NCI-H82 (cell line): ENCODE data around the gene OGFRL1.
A peak's percentile ranks its signal among the peaks of the same experiment; 100 is the strongest.

Experiments
- DNase-seq: peaks from one replicate; lab custom pipeline; 2025; lab: John Stamatoyannopoulos, UW

The OGFRL1 gene

DNA sequence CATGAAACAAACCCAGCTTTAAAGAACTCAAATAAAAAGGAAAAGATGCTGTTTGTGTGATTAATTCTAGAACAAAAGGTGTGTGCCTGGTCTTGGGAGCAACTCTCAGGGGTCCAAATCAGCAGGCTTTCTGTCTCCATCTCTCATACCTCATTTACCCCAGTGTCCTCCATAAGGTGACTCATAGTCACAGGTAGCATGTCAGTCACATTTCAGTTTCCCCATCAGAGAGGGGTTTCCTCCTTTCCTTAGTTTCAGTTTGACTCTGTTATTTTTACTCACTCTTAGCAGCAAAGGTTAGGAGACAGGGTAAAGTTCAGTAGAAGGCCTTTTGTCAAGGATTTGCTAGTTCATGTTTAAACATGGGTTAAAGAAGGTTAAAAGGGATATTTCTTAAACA, 46.2 kb downstream of the OGFRL1 start:
- DNase-seq = no peak

DNA sequence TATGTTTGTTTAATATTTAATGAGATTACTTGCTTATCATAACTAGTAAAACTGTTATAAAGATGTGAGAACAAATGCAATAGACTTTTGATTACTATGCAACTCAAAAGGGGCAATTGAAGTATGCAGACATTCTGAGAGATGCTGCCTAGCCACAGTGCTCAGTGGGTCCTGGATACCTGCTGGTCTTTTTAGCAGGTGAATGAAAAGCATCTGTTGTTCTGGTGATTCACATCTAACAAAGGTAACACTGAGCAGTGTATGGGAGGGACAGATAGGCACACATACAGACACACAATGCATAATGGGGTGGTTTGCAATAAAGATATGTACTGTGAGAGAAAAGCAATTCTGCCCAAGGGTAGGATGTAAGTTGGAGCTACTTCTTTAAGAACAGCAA, 46.9 kb downstream of the OGFRL1 start:
- no peak for DNase-seq

DNA sequence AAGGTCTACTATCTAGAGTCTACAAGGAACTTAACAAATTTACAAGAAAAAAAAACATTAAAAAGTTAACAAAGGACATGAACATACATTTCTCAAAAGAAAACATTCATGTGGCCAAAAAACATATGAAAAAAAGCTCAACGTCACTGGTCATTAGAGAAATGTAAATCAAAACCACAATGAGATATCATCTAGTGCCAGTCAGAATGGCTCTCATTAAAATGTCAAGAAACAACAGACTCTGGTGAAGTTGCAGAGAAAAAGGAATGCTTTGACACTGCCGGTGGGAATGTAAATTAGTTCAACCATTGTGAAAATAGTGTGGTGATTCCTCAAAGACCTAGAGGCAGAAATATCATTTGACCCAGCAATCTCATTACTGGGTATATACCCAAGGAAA, 48.3 kb downstream of the OGFRL1 start:
- no peak for DNase-seq

- no peak for DNase-seq
These were observed 50.1 kb downstream of the OGFRL1 start for GRCh38 chr6:71338540-71339316.

GRCh38 chr6:71342772-71343171, 54.2 kb downstream of the OGFRL1 start:
- DNase-seq = peak; percentile 50

DNA sequence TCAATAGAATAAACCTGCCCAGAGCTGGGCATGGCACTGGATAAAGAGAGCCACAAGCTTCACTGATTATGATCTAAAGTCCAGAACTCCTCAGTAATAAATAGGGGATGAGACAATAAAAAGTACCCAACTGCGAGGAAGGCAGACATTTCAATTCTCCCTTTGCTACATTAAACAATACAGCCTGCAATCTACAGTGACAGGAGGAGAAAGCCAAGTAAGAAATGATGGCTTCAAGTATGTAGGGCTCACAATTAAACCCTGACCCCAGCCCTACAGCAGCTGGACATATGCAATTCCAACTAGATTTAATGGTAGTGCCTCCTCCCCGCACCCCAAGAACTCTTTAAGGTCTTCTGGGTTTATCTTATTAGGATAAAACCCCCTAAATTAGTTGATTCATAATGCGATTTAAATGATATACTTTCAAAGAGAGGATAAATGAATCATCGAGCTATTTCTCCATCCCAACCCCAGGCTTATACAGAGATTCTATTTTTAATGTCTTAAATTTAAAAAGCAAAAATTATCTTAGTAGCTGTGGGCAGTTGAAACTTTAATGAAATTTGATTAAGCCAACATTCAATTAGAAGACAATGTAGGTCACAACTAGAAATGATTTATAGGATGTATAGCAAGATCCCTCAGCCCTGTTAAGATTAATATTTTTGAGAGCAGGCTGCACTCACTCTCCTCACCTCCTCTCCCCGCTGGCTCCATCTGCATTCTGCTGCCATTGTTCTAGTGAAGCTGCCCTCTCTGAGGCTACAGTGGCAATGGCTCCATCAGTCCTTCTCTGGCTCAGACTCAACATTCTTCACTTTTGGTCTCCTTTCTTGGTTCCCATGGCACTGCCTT, 57.1 kb downstream of the OGFRL1 start:
- DNase-seq = peak; percentile 60

DNA sequence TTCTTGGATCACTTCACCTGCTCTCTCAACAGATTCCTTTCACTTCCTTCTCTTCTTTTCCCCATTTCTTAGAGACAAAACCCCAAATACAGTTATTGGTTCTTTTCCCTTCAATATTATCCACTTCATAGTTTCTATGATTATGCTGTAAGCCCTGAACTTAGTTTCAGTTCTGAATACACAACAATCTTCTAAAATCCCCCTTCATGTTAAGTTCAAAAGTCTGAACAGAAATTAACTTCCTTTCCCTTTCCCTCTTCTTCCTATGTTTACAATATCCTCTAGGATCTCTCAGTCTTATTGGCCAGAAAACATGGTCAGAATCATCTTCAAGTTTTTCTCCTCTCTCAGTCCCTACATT, 57.7 kb downstream of the OGFRL1 start:
- DNase-seq = no peak

DNA sequence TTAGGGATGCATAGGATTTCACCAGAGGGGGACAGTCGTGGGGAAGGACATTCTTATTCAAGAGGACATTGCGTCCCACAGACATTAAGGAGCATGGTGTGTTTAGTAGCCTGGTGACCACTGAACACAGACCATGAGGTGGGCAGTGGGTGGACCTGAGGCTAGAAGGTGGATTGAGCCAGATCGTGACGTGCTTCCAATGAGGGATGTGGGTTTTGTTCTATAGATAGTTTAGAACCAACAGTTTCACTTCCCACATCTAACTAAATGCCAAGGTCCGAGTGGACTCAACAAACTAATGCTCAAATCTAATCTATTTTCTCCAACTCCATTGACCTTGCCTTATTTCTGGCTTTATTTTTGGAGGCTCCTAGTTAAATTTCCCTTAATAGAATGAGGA, 58.5 kb downstream of the OGFRL1 start:
- DNase-seq = no peak

DNA sequence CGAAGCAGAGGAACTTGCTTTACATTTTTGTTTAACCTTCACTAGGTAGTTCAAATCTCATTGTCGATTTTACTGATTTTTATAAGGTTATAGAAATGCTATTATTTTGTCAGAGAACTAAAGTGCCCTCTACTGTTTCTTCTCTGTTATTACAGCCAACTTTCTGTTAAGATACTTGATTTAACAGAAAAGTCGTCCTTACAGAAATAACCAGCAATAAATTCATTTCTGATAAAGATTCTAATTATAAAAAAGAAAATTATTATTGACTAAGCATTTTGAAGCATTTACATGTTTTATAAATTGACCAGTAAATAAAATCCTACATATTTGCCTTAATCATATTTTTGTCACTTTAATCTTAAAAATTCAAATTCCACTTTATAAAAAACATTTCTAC, 60.8 kb downstream of the OGFRL1 start:
- DNase-seq = peak; percentile 45

DNA sequence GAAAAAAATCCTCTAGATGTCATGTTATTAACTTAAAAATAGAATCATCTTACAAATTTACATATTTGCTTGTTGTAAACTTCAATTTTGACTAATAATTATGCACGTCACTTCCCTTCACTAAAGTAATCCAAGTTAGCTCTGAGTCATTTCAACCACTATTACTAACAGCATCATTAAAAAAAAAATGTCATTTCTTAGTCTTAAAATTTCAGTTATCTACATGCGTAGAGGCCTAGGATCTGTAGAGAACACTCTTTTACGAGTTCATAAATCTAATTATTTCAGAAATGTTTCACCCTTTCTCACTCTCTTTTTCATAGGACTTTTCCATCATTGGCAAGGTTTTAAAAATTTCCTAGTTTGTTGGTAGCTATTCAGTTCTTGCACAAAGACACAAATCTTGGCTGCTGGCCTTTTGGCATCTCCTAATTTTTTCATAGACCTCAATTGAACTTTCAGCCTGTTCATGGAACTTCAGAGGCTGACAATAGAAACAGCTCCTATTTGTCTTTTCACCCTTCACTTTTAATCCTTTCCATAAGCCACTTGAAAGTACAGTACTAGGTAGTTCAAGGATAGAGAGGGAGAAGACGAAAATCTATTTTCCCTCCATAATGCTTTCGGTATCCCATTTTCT, 61.5 kb downstream of the OGFRL1 start:
- DNase-seq = no peak

DNA sequence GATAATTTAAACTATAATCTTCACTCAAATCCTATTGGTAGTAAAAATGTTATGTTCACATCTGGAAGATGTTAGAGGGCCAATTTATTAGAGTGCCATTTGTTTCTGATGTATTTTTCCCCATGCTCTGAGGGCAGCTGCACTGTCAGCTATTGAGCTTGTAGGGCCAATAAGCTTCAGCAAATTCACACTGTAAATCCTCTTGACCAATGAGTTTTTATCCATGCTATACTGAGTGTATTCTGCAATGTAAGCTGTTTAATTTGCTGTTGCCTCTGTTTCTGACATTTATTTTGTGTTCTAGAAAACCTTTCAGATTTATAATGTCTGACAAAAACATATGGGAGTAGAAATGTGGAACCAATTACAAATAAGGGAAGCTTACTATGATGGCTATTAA, 62.6 kb downstream of the OGFRL1 start:
- no peak for DNase-seq
